GM10847 (cell line): ENCODE measurements around the gene TNXB.

ENCODE experiments used
- POLR2A ChIP-seq: IDR thresholded peaks from 2 replicates; pipeline ENCODE4 v1.6.1; 2011; ENCODE audit not compliant: insufficient read length; ENCODE audit errors: extremely low read depth

The TNXB gene

DNA sequence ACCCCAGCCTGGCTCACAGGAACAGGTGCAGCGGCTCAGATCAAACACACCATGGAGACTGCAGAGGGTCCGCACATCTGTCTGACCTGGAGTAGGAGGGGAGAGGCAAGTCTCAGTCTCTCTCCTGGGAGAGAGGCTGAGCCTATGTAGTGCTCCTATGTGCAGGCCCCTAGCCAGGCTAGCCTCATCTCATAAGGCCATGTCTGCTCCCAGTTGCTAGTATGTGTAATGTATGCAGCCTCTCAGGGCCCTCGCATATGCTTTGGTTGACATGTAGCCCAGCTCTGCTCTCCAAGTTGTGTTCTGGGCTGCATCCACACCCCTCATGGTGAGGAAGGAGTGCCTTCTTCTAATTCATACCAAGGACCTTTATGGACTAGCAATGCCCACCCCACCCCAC, 11.8 kb downstream of the TNXB start:
- no peak for TF ChIP-seq POLR2A

DNA sequence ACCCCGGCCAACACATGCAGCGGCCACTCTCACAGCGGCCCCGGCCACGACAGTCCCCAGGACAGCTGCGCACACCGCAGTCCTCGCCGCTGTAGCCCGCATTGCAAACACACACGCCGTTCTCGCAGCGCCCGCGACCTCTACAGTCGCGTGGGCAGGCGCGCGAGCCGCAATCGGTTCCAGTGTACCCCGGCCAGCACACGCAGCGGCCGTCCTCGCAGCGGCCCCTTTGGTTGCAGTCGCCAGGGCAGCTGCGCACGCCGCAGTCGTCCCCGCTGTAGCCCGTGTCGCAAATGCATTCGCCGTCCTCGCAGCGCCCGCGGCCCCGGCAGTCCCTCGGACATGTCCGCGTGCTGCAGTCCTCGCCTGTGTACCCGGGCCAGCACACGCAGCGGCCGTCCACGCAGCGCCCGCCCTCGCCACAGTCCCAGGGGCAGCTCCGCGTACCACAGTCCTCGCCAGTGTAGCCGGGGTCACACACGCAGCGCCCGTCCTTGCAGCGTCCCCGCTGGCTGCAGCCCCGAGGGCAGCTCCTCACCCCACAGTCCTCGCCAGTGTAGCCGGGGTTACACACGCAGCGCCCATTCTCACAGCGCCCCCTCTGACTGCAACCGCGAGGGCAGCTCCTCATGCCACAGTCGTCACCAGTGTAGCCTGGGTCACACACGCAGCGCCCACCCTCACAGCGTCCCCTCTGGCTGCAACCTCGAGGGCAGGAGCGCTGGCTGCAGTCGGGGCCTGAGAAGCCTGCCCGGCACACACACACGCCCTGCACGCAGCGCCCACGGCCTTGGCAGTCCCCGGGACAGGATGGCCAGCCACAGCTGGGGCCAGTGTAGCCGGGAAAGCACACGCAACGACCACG, 12.5 kb downstream of the TNXB start:
- no peak for TF ChIP-seq POLR2A

DNA sequence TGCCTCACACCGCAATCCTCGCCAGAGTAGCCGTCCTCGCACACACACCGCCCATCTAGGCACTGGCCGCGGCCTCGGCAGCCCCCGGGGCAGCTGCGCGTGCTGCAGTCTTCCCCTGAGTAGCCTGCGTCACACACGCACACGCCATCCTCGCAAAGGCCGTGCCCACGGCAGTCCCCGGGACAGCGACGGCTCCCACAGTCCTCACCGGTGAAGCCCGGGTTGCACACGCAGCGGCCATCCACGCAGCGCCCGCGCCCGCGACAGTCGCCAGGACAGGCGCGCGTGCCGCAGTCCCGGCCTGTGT, 13.1 kb downstream of the TNXB start:
- TF ChIP-seq POLR2A = no peak

DNA sequence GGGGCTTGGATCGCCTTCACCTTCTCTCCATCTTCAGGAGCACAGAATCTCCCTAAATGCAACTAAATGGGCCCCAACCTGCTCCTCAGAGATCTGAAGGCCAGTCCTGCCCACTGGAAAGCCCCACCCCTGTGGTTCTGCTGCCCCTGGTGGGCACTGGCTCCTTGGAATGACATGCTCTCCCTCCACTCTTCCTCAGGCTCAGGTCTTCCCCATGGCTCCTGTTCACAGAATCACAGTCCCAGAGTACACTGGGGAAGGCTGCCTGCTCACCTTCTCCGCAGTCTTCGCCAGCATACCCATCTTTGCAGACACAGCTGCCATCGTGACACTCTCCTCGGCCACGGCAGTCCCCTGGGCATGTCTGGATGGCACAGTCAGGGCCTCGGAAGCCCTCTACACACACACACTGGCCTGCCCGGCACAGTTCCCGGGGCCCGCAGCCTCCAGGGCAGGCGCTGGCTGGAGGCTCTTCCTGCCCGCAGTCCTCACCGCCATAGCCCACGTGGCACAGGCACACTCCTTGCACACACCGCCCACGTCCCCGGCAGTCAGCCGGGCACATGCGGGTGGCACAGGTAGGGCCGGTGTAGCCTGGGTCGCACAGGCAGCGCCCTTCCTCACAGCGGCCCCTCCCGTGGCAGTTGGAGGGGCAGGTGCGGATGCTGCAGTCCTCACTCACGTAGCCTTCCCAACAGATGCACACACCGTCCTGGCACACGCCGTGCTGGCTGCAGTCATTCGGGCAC, 13.6 kb downstream of the TNXB start:
- TF ChIP-seq POLR2A = no peak

DNA sequence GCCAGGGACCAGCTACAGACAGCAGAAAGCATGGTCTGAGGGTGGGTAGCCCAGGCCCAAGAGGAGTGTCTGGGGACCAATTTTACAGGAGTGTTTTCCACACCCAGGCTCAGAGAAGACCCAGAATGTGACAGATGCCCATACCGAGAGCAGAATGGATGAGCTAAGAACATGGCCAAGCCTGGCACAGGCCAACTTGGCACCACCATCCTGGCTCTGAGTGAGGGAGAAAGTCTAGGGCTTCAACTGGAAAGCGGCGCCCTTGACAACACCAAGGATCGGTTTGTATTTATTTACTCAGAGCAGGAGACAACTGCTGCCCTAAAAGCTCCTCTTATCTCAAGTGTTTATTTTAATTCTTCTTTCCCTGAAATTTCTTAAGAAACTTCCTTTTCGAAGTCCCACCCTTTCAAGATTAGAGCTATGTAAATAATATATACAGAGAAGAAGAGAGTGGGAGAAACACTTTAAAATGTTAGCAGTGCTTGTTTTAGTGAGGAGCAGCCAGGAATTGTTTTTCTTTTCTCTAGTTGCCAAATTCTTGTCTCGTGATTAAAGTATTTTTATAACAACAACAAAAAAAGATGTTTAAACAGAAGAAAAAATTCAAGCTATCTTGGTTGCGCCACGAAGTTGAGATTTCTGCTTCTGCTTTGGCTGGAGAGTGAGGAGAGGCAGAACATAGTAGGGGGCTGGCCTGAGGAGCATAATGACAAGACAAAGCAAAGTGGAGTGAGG, 16.2 kb downstream of the TNXB start:
- no peak for TF ChIP-seq POLR2A

DNA sequence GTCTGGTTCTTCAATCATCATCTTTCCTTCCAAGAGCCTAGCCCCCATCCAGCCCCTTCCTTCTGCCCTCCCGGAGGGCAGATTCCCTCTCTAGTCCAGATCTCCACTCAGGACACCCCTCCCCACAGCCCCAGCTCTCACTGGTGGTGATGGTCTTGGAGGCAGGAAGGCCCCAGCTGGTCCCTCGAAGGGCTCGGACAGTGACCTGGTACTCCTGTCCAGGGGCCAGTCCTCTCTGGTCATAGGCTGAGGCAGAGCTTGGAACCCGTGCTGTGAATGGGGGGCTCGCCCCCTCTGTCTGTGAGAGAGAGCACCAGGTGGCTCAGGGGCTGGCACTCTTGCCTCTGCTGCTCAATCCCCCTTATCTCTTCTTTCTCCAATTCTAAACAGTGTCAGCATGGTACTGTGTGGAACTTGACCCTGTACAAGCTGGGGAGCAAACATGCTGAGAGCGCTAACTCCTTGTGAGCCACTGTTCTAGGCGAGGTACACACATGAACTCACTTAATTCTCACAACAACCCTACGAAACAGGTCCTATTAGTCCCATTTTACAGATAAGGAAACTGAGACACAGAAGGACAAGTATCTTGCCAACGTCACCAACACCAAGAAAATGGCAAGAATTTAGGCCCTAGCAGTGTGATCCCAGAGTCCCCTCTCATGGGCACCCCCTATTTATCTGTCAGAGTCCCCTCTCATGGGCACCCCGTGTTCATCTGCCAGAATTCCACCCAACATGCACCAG, 19.9 kb downstream of the TNXB start:
- TF ChIP-seq POLR2A = no peak

DNA sequence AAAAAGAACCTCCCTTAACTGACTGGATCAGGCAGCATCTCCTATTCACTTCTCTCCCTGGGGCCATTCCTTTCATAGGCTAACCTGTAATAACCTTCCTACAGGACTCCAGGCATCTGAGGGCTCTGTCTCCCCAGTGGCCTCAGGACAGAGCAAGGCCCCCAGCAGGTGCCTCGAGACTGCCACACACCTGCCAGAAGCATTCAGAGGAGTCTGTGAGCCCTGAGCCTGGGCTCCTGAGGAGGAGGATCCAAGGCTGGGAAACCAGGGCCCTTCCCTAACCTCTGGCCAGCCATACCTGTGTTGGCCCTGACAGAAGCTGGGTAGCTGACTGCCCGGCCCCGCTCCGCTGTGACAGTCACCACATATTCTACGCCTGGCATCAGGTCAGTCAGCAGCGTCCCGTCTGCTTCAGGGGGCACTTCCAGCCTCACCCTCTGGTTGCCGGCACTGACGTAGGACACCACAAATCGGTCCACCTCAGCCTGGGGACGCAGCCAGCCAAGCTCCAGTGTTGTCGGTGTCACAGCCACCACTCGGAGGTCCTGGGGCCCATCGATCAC, 20.6 kb downstream of the TNXB start:
- TF ChIP-seq POLR2A = no peak

DNA sequence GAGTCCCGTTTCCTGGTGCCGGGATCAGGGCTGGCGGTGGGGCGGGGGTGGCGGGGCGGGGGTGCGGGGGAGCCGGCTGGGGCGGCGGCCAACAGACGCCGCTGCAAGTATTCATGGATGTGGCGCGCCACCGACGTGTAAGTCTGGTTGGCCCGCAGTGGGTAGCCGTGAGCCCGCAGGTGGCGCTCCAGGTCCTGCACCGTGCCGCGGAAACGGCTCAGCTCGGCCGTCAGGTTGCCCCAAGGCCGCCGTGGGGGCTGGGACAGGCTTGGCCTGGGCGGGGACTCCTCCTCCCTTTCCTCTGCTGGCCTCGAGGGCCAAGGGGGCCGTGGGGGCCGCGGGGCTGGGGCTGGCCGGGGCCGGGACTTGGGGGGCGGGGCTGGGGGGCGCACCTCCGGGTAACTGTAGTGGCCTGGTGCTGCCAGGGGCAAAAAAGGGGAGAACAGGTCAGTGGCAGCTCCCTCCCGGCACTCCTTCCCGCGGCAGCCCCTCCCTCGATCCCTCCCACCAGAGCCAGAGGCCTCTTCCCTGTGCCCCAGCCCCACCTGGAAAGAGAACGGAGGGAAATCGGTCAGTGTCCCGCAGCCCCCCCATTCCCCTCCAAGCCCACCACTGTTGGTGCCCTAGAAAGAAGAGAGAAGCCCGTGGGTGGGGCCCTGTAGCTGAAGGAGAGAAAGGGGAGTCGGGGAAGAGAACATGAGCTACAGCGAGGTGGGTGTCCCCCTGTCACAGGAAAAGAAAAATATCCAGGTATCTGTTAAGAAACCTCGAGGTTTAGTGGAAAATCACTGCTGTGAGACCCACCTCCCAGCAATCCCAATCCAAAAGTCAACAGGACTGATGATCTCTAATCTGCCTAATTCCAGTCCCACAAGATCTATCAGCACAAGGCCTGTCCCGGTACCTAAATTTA, 21.3 kb downstream of the TNXB start:
- TF ChIP-seq POLR2A = no peak

DNA sequence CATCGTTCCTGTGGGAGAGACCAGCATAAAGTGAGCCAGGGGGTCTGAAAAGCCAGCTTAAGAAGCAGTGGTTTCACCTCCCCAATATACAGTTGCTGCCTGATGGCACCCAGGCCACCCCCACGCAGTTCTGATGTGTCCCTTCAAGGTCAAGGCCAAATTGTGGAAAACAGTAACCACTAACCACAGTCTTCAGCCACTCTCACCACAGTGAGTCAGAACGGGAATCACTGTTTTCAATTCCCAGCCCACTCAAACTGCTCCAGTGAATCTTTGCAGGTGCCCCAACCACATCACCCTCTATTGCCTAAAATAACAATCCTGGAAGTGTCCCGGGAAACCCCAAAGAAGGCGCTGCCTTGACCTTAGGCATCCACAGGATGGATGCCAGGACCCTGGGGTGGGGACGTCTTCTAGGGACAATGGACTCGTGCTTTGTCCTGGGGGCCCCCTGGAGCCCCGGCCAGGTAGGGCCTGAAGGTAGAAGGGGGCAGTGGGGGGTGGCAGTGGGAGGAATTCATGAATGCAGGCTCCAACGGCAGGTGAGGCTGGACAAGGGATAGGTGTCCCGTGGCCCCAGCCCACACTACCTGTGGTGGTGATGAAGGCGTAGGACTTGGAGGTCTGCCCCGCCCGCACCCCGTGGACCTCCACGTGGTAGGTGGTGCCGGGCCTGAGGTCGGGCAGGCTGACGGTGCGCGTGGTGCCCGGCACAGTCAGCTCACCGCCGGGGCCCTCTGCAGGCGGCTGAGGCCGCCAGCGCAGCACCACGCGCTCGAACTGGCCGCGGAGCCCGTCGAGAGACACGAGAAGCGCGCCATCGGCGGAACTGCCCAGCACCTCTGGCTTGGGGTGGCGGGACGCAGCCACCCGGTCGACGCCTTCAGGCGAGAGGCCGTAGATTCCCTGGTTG, 22.2 kb downstream of the TNXB start:
- no peak for TF ChIP-seq POLR2A

DNA sequence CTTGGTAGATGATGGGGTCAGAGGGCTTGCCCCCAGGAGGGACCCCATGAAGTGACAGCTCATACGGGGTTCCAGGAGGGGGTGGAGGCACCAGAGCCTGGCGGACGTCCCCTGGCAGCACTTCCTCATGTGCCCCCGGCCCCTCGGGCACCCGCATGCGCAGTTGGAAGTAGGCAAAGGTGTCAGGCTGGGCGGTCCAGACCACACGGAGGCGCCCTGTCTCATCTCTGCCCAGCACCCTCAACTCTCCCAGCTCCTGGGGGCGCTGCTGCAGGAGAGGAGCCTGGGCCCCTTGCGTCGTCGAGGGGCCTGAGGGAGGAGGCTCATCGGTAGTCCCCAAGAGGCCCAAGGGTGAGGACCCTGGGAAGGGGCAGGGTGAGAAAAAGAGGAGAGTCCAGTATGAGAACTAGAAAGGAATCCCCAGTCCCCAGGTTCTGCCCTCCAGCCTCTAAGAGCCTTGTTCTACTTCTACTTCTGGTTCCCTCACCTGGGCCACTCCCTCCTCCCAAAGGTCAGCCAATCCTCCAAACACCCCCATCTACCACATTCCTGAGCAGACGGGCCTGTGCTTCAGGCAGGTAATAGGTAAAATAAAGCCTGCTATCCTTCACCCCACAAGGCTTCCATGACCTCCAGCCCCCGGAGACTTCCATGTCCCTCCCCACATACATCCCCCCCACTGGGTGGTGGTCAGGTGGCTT, 23.2 kb downstream of the TNXB start:
- TF ChIP-seq POLR2A = no peak

DNA sequence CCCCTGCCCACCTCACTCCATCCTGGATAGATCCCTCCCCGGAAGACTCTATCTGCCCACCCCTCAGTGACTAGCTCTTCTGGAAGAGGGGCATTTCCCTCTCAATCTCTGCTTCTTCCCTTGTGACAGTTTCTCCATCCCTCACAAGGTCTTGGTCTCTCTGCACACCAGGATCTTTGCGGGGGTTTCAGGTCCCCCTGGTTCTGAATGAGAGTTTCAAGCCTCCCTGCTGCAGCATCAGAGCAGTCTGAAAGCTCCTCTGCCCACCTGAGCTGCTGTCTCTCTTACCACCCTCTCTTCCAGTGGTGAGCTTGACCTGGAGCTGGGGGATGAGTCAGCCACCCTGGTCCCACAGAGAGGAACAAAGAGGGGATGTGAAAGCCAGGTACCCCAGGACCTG, 24.4 kb downstream of the TNXB start:
- no peak for TF ChIP-seq POLR2A
